Left forelimb (tissue), 1 donor: ENCODE results near the gene ZNRF1.

Experiments used
- DNase-seq: peaks from one replicate; pipeline ENCODE4 v3.0.0-alpha.2; 2018; ENCODE audit warnings: low spot score

Gene ZNRF1

DNA sequence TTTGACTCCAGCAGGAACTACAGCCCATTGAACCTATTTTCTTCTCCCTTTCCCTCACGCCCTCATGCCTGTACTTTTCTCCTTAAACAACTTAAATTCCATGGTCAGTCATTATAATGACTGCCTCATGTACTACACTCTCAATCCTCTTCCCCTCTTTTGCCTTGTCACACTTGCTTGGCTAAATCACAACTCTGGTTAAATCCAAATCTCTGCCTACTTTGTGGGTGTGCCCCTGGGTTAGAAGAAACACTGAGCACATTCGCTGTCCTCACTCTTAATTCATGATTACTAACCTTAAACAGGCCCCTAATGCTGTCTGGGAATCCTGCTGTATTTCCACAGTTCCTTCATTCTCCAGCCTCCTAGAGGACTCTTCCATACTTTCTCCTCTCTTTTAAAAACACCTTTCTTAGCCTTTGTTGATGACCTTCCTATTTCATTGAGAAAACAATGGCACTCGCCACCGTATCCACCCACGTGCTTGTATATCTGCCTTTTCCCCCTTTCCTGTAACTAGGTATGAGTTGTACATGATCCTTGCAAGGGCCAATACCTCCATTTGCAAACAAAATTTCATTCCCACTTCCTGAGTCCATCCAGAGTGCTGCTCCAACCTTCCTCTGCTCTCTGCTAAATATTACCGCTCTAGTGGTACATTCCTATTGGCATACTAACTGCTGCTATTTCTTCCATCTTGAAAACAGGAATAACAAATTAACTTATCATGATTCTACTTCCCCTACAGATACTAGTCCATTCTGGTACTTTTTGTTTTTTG is 28.9 kb downstream of the ZNRF1 start:
- DNase-seq = no peak

DNA sequence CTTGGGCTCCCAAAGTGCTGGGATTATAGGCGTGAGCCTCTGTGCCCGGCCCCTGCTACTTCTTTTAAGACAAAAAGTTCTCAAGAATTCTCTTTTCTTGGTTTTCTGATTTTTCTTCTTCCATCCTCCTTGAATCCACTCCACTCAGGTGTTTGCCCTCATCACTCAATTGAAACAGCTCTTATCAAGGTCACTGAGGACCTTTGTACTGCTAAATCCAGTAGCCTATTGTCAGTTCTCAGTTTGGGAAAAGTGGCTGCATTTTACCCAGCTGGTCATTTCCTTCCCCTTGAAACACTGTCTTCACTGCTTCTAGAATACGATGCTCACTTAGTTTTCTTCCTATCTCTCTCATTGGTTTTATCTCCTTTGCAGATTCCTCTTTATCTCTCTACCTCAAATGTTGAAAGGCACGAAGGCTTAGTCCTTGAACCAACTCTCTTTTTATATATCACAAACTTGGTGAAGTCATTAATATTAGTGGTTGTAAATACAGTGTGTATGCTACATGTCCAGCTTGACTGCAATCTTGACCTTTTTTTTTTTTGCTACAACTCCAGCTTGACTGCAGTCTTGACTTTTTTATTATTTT is 29.8 kb downstream of the ZNRF1 start:
- no peak for DNase-seq

DNA sequence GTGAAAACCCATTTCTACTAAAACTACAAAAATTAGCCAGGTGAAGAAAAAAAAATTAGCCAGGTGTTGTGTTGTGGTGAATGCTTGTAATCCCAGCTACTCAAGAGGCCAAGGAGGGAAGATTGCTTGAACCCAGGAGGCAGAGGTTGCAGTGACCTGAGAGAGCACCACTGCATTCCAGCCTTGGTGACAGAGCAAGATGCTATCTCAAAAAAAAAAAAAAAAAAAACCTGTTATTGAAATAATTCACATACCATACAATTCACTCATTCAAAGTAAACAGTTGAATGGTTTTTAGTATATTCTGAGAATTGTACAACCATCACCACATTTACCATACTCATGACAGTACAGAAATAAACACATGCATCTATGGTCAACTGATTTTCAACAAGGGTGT is 31.0 kb downstream of the ZNRF1 start:
- no peak for DNase-seq

DNA sequence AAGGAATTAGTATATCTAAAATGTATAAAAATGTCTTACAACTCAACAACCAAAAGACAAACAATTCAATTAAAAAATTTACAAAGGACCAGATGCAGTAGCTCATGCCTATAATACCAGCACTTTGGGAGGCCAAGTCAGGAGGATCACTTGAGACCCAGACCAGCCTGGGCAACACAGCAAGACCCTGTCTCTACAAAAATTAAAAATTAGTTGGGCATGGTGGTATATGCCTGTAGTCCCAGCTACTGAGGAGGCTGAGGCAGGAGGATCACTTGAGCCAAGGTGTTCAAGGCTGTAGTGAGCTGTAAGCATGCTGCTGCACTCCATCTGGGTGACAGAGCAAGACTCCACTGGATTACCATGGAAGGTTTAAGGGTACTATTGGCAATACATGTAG is 33.8 kb downstream of the ZNRF1 start:
- DNase-seq = no peak

DNA sequence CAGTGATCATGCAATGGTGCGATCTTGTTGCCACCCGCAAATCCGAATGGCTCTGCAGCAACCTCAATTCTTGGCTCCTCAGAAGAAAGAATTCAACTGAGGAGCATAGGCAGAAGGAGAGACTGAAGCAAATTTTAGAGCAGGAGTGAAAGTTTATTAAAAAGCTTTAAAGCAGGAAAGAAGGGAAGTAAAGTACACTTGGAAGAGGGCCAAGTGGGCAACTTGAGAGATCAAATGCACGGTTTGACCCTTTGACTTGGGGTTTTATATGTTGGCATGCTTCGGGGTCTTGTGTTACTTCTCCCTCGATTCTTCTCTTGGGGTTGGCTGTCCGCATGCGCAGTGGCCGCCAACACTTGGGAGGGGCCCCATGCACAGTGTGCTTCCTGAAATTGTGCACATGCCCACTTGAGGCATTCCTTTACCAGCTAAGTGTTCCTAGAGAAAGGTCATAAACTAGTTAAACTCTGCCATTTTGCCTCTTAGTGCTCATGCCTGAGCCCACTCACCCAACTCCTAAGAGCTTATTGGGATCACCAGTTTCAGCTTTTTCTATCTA is 36.7 kb downstream of the ZNRF1 start:
- DNase-seq = no peak

DNA sequence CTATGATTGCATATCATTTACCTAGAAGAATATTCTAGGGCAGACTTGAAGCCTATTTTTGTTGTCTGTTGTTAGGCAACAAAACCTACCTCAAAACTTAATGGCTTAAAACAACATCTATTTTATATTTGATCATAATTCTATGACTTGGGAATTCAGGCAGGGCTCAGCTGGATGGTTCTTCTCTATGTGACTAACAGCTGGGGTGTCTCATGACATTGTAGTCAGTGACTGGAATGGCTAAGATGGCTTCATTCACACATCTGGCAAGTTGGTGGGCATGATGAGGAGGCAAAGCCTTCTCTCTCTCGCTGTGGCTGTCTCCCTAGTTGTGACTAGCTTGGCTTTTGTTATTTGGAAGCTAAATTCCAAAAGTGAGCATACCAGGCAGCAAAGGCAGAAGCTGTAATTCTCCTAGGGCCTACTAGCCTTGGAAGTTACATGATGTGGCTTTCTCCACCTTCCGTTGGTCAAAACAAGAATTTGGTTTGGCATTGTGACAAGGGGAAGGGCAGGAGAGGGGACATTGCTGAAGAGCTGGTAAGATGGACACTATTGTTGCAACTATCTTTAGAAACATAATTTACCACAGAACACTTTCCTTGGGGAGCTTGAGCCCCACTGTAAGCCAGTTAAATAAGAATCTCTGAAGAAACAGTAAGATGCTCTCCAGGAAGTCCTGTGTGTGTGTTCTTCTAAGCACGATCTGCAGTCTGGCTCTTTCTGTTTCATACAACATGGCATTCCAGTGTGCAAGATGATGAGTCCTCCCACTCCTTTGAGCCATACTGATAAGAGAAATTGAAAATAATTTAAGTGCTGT is 39.4 kb downstream of the ZNRF1 start:
- no peak for DNase-seq

DNA sequence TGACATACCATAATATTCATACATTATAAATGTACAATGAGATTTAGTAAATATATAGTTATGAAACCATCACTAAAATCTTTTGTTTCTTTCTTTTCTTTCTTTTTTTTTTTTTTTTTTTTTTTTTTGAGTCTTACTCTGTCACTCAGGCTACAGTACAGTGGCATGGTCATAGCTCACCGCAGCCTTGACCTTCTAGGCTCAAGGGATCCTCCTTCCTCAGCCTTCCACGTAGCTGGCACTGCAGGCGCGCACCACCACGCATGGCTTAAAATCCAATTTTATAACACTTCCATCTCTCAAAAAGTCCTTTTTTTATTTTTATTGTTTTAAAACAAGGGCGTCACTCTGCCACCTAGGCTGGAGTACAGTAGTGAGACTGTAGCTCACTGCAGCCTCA is 41.1 kb downstream of the ZNRF1 start:
- no peak for DNase-seq

DNA sequence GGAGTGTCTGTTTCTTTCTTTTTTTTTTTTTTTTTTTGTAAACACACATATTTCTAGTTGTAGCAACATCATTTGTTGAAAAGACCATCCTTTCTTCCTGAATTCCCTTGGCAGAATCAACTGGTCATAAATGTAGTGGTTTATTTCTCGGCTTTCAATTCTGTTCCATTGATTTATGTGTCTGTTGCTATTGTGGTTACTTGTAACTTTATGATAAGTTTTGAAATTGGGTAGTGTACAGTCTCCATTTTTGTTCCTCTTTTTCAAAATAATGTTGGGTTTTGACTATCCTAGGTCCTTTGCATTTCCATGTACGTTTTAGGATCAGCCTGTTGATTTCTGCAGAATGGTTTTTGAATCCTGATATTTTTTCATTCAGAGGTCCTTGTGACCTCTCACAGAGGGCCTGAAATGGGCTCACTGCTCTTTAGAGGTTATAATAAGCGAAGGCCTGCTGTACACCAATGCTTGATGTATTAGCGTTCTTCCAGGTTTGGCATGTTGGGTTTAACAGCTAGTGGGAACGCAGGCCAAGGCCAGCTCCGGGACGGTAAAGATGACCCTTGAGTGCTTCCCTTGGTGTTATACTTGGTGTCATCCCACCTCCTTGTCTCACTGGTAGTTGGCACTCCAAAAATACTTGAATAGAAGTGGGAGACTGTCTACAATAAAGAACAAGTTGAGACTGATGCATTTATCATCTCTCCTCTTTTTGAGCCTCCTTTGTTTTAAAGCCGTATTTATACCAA is 43.8 kb downstream of the ZNRF1 start:
- no peak for DNase-seq

DNA sequence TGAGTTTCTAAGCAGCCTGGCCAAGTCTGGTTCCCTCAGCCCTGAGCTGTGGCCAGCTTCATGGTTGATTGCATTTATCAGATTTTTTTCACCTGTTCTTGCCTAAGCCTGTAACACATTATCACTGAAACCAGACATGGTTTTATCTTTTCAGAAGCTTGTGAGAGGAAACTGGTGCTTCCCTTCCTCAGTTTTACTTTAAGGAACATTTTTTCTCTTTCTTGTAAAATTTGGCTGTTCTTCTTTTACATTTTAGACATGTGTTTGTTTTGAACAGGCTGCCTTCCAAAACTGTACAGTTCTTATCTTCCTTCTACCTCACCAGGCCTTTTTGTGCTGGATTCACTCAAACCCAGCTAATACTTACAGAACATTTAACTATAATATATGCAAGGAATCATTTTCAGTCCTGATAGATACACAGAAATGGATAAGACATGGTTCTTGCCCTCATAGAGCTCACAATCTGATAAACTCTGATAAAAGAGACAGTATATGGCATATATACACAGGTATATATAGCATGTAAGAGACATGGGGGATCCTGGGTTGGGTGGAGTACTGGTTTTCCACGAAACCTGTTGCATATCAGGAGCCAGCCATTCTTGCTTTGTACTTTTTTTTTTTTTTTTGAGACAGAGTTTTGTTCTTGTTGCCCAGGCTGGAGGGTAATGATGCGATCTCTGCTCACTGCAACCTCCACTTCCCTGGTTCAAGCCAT is 44.5 kb downstream of the ZNRF1 start:
- DNase-seq = peak; percentile 12

DNA sequence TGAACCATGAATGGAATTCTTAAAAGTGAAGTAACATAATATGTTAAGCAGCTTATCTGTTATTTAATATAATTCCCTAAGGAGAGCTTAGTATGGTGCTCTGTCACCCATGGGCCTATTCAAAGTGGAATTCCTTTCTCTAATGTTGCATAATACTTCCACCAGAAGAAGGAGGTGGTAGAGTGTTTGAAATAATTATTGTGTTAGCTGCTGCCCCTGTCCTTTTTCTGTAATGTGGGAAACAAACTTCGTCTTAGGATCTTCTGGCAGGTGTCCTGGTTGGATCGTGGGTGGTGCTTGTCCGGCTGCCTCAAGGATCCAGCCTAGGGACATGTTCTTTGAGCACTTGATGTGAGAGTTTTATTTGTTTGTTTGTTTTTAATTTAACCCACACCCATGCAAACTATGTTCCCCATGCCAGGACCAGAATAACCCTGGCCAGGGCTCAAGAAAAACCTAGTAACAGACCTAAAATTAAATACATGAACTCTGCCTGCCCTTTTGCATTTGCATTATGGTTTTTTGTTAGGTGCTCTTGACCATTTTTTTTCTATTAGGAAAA is 46.1 kb downstream of the ZNRF1 start:
- DNase-seq = peak; percentile 61

DNA sequence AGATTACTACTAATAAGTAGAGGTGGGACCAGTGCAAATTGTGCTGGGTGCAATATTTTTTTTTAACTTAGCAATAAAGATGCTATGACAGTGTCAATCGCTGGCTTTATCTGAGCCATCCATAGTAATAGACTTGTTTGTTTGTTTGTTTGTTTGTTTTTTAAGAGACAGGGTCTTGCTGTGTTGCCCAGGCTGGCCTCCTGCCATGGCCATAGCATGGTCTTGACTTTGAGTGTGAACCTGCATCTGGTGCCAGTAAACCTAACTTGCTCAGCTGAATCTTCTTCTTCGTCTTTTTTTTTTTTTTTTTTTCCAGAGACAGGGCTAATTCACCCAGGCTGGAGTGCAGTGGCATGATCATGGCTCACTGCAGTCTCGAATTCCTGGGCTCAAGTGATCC is 46.6 kb downstream of the ZNRF1 start:
- peak; percentile 34 for DNase-seq

DNA sequence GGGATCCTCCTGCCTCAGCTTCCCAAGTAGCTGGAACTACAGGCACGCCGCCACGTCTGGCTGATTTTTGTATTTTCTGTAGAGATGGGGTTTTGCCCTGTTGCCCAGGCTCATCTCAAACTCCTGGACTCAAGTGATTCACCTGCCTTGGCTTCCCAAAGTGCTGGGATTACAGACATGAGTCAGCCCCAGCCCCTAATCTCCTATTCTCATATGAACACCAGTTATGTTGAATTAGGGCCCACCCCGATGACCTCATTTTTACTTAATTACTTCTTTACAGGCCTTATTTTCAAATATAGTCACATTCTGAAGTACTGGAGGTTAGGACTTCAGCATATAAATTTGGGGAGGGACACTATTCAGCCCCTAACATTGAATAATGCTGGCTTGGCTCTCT is 49.2 kb downstream of the ZNRF1 start:
- no peak for DNase-seq

DNA sequence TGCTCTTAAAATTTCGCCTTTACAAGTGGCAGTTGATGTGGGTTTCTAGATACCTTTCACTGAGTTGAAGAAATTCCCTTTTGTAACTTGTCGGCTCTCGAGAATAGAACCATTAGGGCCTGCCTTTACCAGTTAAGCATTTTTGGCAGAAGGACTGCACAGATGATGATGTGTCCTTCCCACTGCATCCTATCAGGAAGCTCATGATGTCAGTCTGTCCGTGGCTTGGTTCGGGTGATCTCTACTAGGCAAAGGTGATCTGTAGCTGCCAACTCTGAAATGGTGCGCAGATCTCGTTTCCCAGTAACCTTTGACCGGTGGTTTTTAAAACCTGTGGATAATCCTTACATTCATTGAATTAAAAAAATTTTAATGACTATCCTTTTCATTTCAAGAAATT is 49.7 kb downstream of the ZNRF1 start:
- DNase-seq = no peak

DNA sequence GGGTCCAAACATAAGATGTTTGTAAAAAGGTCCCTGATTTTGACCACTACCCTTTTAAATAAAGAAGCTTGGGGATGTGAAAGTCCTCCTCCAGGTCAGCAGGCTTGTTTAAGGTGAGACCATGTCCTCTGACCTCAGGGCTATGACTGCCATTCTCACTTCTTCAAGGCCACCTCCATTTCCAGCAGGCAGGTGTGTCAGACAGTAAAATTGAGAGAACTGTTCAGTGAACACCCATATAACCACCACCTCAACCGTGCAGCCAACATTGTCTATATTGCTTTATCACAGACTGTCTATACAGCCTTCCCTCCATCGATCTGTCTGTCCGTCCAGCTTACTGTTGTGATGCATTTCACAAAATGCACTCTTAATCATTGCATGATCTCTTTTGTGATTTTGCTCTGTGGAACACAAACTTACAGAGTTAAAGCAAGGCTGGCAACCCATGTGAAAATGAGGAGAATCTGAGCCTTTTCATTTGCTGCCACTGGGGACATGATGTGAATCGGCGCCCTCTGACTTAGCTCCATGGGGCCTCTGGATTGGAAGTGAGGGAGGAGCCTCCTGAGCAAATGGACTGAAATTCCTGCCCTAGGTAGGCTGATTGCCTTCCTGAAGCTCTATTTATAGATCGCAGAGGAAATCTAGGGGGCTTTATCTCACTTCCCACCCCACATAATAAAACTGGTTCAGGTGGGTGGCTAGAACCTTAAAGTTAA is 53.8 kb downstream of the ZNRF1 start:
- no peak for DNase-seq

DNA sequence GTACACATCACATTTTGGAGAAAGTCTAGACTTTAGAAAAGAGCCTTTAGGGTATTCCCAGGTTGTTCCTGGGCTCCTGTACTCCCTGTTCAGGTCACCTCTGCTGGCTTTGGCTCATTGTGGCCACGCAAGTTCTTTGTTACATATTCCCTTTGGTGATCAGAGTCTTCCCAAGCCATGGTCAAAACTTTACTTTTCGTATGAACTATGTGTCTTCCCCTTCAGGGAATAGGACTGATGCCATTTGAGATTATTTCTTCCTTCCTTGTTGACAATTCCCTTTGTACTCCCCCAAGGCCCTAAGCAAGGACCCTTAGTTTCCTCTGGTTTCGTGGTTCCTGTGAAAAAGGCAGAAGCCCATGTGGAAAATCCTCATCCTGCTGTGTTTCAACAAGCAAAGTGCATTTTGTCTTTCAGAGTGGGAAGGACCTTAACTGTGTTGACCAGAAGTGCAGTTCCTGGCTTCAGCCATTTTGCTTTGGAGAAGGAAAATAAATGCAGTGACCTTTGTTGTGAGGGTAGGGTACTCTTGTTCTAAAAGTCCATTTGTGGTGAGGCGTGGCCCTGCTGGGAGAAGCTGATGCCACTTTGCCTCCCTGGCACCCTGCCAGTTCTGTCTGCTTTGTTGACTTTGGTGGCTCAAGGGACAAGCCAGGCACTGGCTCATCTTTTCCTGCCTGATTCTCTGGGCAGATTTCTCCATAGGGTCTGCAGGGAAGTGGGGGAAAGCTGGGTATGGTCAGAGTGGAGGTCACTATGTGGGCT is 55.1 kb downstream of the ZNRF1 start:
- no peak for DNase-seq

DNA sequence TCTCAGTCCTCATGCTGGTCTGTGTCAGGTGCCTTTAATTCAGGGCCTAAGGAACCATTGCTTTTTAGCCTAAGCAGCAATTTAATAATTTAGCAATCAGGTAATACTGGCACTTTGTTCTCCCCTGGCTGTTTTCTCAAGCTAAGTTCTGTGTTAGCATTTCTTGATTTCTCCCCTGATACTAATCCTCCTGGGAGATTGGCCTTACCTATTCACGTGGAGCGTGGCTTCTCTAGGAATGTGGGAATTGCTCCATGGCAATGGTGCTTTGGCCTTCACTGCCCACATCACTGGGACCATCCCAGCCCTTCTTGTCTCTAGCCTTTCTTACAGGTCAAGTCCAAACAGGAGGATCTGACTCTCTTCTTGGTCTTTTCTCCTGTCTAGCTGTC is 55.7 kb downstream of the ZNRF1 start:
- DNase-seq = no peak

DNA sequence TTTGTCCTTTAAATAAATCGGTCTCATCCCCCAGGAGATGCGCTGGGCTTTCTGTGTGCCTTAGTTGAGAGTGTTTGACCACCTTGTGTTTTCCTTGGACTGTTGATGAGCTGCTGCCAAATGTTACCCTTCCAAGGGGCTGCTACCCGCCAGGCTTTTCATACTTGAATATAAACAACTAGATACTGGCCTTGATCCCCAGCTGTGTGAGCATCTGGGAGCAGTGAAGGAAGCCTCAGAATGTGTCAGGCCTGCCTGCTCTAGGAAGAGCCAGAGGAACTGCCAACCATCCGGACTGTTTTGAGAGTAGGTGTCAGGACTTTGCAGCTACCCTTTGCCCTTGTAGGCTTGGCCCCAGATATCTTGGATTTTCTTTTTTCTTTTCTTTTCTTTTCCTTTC is 60.0 kb downstream of the ZNRF1 start:
- no peak for DNase-seq

DNA sequence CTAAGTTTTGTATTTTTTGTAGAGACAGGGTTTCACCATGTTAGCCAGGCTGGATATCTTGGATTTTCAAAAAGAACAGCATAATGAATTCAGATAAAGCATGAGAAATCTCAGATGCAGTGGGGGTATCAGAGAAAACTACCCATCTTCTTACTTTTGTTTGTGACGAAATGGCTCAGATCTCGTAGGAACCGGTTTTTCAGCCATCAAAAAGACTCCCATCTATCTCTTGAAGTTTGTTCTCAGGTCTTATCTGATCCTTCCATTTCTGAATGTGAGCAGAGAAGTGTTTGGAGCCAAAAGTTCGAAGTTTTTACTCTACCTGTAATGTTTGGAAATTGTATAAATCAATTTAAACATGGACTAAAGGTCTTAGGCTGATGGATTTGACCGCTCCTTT is 60.6 kb downstream of the ZNRF1 start:
- no peak for DNase-seq

DNA sequence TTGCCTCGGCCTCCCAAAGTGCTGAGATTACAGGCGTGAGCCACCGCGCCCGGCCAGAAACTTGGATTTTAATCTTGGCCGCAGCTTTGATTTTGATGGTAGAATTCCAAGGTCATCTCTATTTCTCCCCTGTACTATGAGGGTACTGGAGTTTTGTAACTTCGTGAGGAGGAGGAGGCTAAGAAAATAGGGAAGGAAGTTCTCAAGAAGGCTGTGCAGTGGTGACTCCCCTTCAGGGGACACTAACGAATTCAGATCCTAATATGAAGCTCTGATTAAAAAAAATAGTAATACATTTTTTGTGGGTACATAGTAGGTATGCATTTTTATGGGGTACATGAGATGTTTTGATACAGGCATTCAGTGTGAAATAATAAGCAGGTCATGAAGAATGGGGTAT is 61.9 kb downstream of the ZNRF1 start:
- DNase-seq = no peak

DNA sequence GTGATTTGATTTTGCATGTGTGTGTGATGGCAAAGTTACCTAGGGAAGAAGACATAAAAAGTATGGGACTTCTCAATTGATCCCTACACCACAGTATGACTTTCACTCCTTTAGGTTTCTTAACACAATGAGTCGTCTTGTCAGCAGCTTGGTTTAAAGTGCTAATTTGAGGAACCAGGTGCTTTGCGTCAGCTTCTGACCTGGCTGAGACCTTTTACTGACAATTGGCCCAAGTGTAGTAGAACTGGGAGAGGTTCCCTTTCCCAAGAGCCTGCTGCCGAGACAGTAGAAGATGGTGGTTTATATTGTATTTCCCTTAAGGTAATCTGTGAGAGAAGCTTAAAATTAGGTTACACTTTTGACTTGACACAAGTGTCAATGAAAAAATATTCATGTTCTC is 62.8 kb downstream of the ZNRF1 start:
- DNase-seq = no peak
